HCT116 (cell line): ENCODE measurements around the gene PRSS36.

ENCODE experiments used
- RAD21 ChIP-seq: IDR thresholded peaks from 2 replicates; pipeline ENCODE4 v1.6.1; 2012; ENCODE audit warnings: low read depth, mild to moderate bottlenecking
- YY1 ChIP-seq: IDR thresholded peaks from 2 replicates; pipeline ENCODE4 v1.6.1; 2011; ENCODE audit warnings: low read length, low read depth, moderate library complexity, mild to moderate bottlenecking; ENCODE audit not compliant: insufficient replicate concordance; ENCODE audit errors: extremely low read depth

DNA sequence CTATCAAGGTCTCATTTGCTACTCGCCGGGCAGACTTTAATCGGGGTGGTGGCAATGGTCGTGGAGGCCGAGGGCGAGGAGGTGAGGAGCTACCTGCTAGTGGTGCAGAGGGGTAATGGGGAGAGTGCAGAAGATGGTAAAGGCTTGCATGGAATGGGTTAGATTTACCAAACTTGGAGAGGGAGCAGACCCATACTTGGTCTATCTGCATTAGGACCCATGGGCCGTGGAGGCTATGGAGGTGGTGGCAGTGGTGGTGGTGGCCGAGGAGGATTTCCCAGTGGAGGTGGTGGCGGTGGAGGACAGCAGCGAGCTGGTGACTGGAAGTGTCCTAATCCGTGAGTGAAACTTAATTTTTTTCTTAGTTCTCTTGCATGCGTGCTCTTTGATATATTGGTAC lies 40.2 kb upstream of the PRSS36 start:
- TF ChIP-seq RAD21 (no peak), YY1 (no peak)
